AG04450 (cell line): ENCODE data around the gene KLHL26. TPM values are rescaled to one million over a fixed set of nuclear protein-coding genes. Genes with fewer than 3 reads are reported as not detected.

Experiments used
- CTCF ChIA-PET: fragments of 300-600, 350-600 bp; formaldehyde crosslinking; extraction: SDS; loops from one replicate; lab custom pipeline; 2022; ENCODE audit warnings: antibody characterized with exemption, inconsistent platforms; lab: Charles Lee
- POLR2A ChIA-PET: fragments of 350-600 bp; formaldehyde crosslinking; extraction: SDS; loops from one replicate; lab custom pipeline; 2021; ENCODE audit warnings: antibody characterized with exemption, inconsistent platforms; lab: Yijun Ruan, JAX
- DNase-seq: peaks from one replicate; pipeline ENCODE4 v3.0.0-alpha.2; 2011; ENCODE audit warnings: low read depth, low spot score
- H3K27ac ChIP-seq: one replicate; pipeline ENCODE4 v1.5.1; 2012; ENCODE audit warnings: low read depth, low read length, control low read depth
- H3K27me3 ChIP-seq: one replicate; pipeline ENCODE4 v1.6.0; 2012; ENCODE audit warnings: low read length; ENCODE audit not compliant: control insufficient read depth, insufficient read depth
- H3K4me3 ChIP-seq: 2 replicates; pipeline ENCODE4 v1.5.1; 2011; ENCODE audit warnings: mild to moderate bottlenecking, low read depth, low read length, control low read depth
- H3K9me3 ChIP-seq: 2 replicates; pipeline ENCODE4 v1.5.1; 2012; ENCODE audit warnings: low read length; ENCODE audit not compliant: control insufficient read depth, insufficient read depth
- CTCF ChIP-seq: IDR thresholded peaks from 2 replicates; pipeline ENCODE4 v1.5.1; 2011; ENCODE audit warnings: low read depth, low read length, control low read depth, inconsistent platforms
- polyA plus RNA-seq: library from polyadenylated mRNA; depleted of rRNA; stranded (reverse); fragments of >200 nt; gene quantifications from 2 replicates; pipeline ENCODE4 v1.2.3, GENCODE V29; 2011

KLHL26 gene
- polyA plus RNA-seq, 1 experiment = 1.2 TPM

- CTCF ChIA-PET = no interaction called here
- no peak overlapping the region for H3K27ac ChIP-seq
Observed at GRCh38 chr19:18699403-18700054, 62.7 kb downstream of the KLHL26 start.

GRCh38 chr19:18700501-18701249 is 63.8 kb downstream of the KLHL26 start:
- ChIA-PET POLR2A (no interaction called here), CTCF (no interaction called here)
- no peaks in the 10 kb centered on the region; the same call in 1 of the 2 replicates for H3K9me3 ChIP-seq
- DNase-seq = no peak
- peak overlapping the region; percentile 44 for H3K4me3 ChIP-seq
- no peak for TF ChIP-seq CTCF
- no peaks in the 10 kb centered on the region for H3K27me3 ChIP-seq
- peak overlapping the region; percentile 39 for H3K27ac ChIP-seq

More at GRCh38 chr19:18699403-18700054, 62.7 kb downstream of the KLHL26 start:
- Histone ChIP-seq H3K4me3 (no peak overlapping the region), H3K27me3 (no peaks in the 10 kb centered on the region), H3K9me3 (no peaks in the 10 kb centered on the region; the same call in 1 of the 2 replicates)
- DNase-seq = no peak
- no peak for TF ChIP-seq CTCF
- POLR2A ChIA-PET = no interaction called here

GRCh38 chr19:18701250-18701608 is 64.4 kb downstream of the KLHL26 start:
- POLR2A ChIA-PET = interaction anchor here (0.6 kb wide), 1 partner anchor 137 kb away, joined by 3 read pairs; no protein-coding TSS in a partner anchor
- H3K27ac ChIP-seq = no peak overlapping the region
- no peaks in the 10 kb centered on the region for H3K27me3 ChIP-seq
- CTCF ChIA-PET = no interaction called here
- no peaks in the 10 kb centered on the region; the same call in 1 of the 2 replicates for H3K9me3 ChIP-seq
- no peak overlapping the region; the same call in 1 of the 2 replicates for H3K4me3 ChIP-seq
- DNase-seq = no peak
- no peak for TF ChIP-seq CTCF

GRCh38 chr19:18704054-18704453 is 67.2 kb downstream of the KLHL26 start:
- CTCF ChIA-PET = no interaction called here
- no peaks in the 10 kb centered on the region for H3K27me3 ChIP-seq
- H3K27ac ChIP-seq = no peak overlapping the region
- no peak for TF ChIP-seq CTCF
- DNase-seq = no peak
- no peaks in the 10 kb centered on the region; the same call in 1 of the 2 replicates for H3K9me3 ChIP-seq
- POLR2A ChIA-PET = no interaction called here
- no peak overlapping the region for H3K4me3 ChIP-seq

GRCh38 chr19:18704971-18705370 is 68.1 kb downstream of the KLHL26 start:
- no peaks in the 10 kb centered on the region for H3K27me3 ChIP-seq
- no peak for DNase-seq
- TF ChIP-seq CTCF = no peak
- CTCF ChIA-PET = no interaction called here
- H3K9me3 ChIP-seq = no peaks in the 10 kb centered on the region; the same call in 1 of the 2 replicates
- H3K4me3 ChIP-seq = no peak overlapping the region
- H3K27ac ChIP-seq = no peak overlapping the region
- POLR2A ChIA-PET = no interaction called here
